GM19099 (cell line): ENCODE results near the gene EGFL7.

Experiments
- POLR2A ChIP-seq: IDR thresholded peaks from 3 replicates; pipeline ENCODE4 v1.6.1; 2011; ENCODE audit warnings: low read depth; ENCODE audit not compliant: insufficient read length; ENCODE audit errors: extremely low read depth

The EGFL7 gene

DNA sequence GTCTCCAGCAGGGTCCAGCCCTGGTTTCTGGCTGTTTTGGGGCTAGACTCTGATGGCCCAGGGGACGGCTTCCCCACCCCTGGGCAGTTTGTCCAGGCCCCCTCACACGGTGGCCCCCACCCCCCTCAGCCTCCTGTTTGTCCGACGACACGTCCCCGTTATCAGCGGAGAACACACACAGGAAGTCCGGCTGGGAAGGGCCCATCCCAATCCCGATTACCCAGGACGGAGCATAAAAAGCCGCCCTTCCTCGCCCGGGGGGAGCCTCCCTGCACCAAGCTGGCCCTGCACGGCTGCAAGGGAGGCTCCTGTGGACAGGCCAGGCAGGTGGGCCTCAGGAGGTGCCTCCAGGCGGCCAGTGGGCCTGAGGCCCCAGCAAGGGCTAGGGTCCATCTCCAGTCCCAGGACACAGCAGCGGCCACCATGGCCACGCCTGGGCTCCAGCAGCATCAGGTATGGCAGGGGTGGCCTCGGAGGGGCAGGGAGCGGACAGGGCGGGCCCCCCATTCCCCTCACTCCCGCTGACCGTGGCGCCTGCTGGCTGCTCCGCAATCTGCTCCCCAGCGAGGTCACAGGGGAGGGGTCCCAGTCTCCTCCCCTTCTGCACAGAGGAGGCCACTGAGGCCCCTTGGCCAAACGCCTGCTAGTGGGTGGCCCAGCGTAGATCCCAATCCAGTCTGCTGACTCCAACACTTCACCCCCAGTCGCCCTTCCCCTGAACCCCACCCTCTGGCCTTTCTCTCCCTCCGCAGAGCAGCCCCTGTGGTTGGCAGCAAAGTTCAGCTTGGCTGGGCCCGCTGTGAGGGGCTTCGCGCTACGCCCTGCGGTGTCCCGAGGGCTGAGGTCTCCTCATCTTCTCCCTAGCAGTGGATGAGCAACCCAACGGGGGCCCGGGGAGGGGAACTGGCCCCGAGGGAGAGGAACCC, at the start of gene EGFL7:
Gene EGFL7, plus strand, starts transcription at position 261 of the 926 bp plus-strand sequence. CDS start 5,367 bp downstream, outside the sequence.
- no peak for TF ChIP-seq POLR2A

GRCh38 chr9:136613824-136614371, 48.8 kb upstream of the EGFL7 start:
- no peak for TF ChIP-seq POLR2A

DNA sequence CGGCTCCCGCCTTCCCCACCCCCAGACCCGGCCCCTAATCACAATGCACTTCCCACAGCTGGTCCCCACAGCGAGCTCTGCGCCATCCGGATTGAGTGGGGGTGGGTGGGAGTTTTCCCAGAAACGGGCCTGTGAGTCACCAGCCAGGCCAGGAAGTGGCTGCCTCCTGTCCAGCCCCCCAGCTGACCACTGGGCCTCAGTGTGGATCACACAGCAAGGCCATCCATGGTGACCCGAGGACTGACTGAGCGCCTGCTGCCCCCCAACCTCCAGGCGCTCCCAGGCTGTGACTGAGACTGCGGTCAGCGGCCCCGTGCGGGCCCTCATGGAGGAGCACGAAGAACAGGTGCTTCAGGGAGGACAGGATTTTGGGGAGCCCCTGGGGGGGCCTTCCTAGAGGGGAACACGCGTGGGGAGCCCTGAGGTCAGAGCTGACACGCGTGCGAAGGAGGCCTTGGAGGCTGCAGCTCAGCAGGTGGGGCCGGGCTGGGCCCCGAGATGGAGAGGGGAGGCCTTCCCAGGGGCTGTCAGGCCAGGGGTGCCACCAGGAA, 48.3 kb upstream of the EGFL7 start:
- no peak for TF ChIP-seq POLR2A

- no peak for TF ChIP-seq POLR2A
These were observed 47.6 kb upstream of the EGFL7 start for GRCh38 chr9:136614967-136615623.

GRCh38 chr9:136615631-136616306, 46.9 kb upstream of the EGFL7 start:
- no peak for TF ChIP-seq POLR2A

DNA sequence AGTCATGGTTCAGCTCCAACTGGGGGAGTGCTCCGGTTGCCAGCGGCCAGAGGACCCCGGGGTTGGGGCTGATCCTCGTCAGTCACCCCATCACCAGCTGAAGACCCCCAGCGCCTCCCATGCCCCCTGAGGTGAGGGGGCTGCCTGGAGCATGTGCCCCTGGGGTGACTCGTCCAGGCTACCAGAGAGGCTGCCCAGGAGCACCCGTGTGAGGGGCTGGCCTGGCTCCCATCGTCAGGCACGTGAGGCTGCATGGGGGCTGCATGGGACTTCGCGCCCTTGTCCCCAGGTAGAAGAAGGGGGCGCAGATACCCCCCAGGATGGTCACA, 46.4 kb upstream of the EGFL7 start:
- no peak for TF ChIP-seq POLR2A

GRCh38 chr9:136616948-136617695, 45.6 kb upstream of the EGFL7 start:
- TF ChIP-seq POLR2A, result no peak

- TF ChIP-seq POLR2A, result no peak
These were observed 44.8 kb upstream of the EGFL7 start for GRCh38 chr9:136617746-136618579.

DNA sequence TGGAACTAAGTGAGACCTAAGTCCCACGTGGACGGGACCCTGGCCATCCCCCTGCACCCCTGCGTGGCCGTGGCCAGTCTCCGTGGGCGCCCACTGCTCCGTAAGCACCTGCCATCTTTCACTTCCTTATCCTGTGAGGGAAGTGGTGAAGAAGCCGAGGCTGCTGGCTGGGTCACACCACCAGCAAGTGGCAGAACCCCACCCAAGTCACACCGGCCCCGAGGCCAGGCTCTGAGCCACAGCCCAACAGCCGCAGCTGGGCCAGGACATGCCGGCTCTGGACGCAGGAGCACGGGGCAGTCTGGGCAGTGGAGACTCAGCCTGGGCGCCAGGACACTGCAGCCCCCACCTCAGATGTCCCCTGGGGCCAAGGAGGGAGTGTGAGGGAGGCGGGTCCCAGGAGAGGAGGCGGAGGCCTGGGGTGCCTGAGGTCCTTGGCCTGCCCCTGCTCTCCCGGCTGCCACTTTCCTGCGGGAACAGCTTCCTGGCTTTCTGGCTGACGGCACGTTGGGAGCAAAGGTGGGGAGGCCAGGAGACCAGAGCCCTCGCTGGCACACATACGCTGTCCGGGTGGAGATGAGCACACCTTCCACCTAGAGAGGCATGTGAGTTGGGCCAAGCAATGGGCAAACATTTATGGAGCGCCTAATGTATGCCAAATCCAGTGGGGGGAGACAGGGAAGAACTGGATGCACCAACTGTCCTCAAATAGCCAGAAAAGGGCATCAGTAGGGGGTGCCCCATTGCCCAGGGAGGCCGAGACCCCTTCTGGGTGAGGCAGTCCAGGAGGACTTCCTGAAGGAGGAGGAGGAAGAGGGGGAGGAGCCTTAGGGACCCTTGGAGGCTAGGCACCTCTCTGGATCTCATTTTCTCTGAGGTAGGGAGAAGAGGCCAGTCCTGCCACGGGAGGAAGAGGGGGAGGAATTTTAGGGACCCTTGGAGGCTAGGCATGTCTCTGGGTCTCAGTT, 43.9 kb upstream of the EGFL7 start:
- TF ChIP-seq POLR2A, result no peak

- no peak for TF ChIP-seq POLR2A
These were observed 42.8 kb upstream of the EGFL7 start for GRCh38 chr9:136619742-136620440.

DNA sequence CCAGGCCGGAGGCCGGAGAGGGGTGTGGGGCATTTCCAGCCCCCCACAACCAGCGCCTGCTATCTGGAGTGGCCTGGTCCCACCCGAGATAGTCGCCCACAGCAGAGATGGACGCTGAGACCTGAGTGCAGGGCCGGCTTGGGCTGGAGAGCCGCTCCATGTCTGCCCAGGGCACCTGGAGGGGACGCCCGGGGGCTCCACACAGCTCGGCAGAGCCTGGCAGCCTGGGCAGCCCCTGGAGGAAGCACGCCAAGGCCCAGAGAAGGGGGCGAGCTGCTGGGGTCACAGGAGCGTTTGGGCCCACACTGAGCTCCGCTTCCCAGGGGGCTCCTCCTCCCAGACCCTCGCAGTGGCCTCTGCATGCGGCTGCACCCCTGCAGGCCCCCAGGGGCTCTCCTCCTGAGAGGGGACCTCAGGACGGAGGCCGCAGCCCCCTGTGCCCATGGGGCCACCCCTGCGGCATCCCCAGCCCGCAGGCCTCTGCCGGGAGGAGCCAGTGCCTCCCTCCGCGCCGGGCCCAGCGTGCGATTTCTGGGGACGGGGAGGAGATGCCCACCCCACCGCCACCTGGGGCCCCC, 42.2 kb upstream of the EGFL7 start:
- no peak for TF ChIP-seq POLR2A
